ENCODE measurements around the gene CEP41.

CEP41 gene

GRCh38 chr7:130417213-130417612, 23.6 kb downstream of the CEP41 start:
- DNase-seq (ENCODE audit: low read depth) = no peak

DNA sequence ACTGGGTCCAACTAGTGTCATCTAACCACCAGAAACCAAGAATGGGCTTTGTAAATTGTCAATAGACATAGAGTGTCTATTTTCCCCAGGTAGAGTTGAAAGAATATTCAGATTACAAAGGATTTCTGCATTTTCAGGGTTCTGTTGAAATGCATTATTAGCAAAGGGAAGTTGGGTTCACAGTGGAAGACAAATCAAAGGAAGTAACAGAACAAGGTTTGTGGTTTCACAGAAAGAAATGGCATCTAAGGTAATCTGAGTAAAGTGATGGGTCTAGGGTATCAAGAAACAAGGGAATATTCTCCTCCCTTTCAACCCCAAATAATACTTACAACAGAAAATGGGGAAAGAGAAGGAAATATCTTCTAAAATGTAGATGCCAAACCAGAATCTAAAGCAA, 25.8 kb downstream of the CEP41 start:
- no peak for DNase-seq (ENCODE audit: low read depth)

GRCh38 chr7:130413201-130413600, 27.6 kb downstream of the CEP41 start:
- DNase-seq (ENCODE audit: low read depth) = no peak

DNA sequence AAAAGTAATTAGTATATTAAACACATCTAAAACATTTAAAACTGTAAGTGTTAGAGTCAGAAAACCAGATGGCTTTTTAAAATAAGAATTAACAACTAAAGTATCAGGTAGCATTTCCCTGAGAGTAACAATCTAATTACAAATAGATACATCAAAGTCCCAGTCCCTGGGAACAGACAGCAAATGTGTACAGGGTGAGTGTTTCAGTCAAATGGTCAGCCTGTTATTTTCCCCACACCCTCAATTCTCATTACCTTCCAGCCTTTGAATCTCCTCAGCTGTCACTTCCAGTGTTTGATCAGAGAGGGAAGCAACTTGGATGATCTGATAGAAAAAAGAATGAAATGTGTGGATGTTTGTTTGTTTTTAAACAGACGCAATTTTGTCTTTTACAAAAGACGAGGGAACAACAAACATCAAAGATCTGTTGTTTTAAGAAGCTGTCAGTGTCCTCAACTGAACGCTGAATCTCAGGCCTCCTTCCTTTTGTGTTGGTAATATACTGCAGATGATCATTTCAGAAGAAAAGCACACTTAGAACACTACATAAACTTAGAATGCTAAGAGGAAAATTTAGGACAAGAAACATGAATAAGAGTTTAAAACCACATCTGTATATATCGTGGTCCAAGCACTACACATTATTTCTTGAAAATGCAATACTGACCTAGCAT, 29.8 kb downstream of the CEP41 start:
- no peak for DNase-seq (ENCODE audit: low read depth)

- no peak for DNase-seq (ENCODE audit: low read depth)
Measured at GRCh38 chr7:130409712-130410072, 31.1 kb downstream of the CEP41 start.

GRCh38 chr7:130409067-130409711, 31.6 kb downstream of the CEP41 start:
- DNase-seq (ENCODE audit: low read depth) = no peak

DNA sequence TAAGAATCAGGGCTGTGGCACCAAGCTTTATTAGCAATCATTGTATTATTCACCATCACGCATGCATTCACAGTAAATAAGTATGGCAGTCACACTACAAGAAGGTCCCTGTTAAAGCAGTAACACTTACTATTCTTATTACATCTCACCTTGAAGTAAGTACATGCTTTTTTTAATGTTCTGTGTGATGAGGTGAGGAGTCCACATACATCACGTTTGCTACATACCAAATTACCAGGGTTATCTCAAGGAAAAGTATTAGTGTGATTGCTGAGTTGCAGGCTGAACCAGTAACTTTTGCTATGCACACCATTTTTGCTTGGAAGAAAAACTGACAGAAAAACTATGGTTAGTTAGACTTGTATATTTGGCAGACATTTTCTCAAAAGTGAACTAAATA, 35.8 kb downstream of the CEP41 start:
- DNase-seq (ENCODE audit: low read depth) = no peak

- DNase-seq (ENCODE audit: low read depth) = no peak
Measured at GRCh38 chr7:130401578-130401977, 39.2 kb downstream of the CEP41 start.

DNA sequence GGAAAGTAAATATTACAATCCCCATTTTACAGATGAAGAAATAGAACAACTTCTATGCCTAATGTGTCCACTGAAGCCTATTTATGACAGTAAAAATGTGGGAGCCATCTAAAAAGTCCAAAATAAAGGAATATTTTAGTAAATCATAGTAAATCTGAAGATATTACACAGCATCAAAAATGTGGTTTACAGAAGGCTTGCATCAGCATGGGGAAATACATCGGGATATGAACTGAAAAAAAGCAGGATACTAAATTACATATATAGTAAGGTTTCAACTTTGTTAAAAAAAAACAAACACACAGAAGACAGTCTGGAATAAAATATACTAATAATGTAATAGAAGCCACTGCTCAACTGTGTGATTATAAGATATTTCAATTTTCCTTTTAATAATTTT, 39.7 kb downstream of the CEP41 start:
- DNase-seq (ENCODE audit: low read depth) = no peak

- DNase-seq (ENCODE audit: low read depth) = no peak
Measured at GRCh38 chr7:130400120-130400572, 40.7 kb downstream of the CEP41 start.

DNA sequence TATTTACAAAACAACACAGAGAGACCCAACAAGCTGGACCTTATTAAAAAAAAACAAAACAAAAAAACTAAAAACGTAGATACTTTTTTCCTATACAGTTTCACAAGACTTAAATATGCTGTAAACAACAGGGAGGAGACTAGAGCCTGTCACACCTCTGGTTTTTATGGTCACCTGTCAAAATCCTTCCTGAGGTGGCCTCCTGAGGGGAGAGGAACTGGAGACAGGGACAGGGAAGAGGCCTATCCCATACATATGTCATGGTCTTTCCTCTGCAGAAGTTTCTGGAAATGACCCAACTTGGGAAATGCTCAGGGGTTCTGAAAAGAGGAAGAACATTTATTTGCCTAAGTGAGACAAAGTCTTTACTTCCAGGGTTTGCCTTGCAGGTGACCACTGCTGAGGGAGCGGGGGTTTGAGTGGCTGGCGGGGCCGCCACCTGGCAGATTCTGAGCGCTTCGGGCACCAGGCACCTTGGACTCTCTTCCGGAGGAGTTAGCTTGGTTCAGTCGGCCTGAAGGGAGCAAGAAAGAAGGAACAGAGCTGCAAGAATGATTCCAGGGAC, 42.2 kb downstream of the CEP41 start:
- no peak for DNase-seq (ENCODE audit: low read depth)

- DNase-seq (ENCODE audit: low read depth) = no peak
Measured at GRCh38 chr7:130397758-130398073, 43.1 kb downstream of the CEP41 start.

DNA sequence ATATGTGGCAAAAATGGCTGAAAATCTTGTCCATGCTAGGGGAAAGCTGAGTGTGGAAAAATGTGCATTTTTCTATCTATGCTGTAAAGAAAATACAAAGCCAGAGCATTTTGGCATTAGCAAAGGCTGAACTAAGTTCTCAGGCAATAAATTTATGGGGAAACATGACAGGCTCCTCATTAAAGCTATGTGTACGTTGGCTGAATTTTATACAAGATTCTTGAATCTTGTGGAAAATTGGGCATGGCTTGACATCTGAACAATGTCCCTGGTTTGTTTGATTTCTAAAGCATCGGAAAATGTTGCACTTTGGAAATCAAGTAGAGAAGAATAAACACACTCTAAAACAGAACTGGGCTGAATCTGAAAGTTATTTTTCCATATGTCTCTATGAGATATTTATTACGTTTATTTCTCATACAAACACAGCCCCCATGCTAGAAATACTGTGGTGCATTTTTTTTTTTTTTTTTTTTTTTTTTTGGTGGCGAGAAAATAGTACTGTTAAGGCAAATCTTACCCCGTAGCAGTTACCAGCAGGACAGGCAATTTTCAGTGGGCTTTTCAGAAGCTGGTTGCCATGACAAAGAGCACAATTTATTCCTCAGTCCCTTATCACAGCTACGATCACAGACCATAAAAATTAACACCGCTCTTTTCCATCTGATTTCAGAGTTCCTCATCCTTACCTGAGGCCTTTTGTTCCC, 43.6 kb downstream of the CEP41 start:
- DNase-seq (ENCODE audit: low read depth) = no peak

- no peak for DNase-seq (ENCODE audit: low read depth)
Measured at GRCh38 chr7:130396109-130396508, 44.7 kb downstream of the CEP41 start.

- no peak for DNase-seq (ENCODE audit: low read depth)
Measured at GRCh38 chr7:130395421-130395820, 45.4 kb downstream of the CEP41 start.

DNA sequence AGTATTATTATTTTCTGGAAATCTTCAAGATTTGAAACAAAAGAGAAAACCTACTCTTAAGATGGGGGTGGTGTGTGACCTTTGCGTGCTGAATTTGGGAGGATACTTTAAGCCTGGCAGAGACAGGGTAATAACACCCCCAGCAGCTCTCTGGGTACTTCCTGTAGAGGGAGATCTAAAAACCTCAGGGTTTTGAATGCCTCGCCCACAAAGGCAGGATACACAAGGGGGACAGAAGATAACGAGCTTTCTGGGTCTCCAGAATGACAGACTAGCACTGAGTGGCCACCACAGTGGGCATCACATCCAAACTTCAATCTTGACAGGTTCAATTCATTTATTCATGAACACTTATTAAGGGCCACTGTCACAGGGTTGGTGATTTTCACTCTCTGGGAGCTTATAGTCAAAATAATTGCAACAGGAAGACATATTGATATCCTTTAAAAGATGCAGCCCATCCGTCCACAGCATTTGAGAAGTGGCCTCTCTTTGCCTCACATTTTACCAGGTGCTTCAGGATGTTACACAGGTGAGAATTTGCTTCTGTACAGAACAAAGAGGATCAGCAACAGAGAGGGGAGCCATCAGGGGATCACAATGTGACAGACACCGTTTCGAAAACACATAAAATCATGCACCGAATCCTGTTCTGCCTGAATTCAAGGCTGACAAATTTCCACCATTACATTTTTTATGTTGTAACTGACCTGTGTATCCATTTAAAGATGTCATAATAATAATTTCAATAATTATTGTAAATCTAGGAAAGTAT, 46.2 kb downstream of the CEP41 start:
- DNase-seq (ENCODE audit: low read depth) = no peak

DNA sequence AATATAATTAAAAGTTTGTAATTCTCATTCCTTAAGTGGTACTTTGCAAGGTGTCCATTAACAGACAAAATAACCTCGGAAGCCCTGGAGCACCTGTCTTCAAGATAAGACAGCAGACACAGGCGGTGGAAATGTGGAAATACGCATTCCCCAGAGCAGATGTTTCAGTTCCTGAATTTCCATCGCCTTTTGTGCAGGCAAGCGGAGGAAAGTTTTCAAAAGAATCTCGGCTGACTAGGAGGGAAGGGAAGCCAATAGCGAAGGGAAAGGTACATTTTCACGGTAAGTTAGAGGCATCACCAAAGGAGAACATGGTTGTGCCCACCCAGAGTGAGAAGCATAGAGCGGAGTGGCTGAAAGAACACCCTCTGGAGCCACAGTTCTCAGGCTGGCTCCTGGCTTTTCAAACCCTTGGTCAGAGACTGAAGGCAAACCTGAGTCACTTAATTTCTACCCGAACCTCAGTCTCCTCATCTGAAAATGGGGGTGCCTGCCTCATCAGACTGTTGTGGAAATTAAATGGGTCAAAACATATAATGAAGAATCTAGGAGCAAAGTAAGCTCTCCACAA, 46.9 kb downstream of the CEP41 start:
- DNase-seq (ENCODE audit: low read depth) = no peak

GRCh38 chr7:130393101-130393561, 47.7 kb downstream of the CEP41 start:
- no peak for DNase-seq (ENCODE audit: low read depth)

GRCh38 chr7:130390486-130390885, 50.3 kb downstream of the CEP41 start:
- no peak for DNase-seq (ENCODE audit: low read depth)

DNA sequence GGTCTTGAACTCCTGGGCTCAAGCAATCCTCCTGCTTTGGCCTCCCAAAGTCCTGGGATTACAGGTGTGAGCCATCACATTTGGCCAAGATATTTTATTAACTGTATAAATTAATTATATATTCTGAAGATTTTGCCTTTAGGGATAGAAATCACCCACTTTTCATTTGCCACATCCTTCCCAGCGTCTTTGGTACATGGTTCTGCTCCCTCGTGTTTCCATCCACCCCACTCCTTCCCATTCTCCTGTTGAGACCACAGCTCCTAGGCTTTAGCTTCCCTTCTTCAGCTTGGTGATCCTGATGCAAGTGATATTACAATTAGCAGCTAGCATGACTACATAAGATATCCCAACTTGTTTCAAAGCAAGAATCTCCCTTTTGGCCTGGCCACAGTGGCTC, 52.1 kb downstream of the CEP41 start:
- DNase-seq (ENCODE audit: low read depth) = no peak

DNA sequence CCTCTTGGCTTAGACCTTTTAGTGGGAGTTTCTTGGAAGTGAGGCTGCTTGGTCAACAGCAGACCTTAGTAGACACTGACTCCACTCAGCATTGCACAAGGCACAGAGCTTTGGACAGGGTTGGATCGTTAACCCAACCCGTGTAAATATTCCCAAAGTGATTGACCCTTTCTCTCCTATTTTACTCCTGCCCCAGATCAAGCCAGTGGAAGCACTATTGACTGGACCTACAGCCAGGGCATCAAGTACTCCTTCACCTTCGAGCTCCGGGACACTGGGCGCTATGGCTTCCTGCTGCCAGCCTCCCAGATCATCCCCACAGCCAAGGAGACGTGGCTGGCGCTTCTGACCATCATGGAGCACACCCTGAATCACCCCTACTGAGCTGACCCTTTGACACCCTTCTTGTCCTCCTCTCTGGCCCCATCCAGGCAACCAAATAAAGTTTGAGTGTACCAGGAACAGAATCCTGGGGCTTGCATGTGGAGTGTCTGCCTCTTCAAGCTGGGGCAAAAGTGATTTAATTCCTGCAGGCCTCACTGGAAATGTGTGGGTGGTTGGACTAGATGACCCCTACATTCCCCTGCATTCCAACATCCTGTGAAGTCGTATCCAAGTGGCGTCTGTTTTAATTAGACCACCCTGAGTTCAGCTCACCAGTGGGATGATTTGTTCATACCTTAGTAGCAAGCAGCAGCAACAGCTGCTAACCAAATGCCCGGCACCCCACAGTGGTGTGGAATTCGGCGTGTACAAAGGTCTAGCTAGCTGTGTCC, 53.0 kb downstream of the CEP41 start:
- no peak for DNase-seq (ENCODE audit: low read depth)

All from activated T-helper 1 cell treated with Interleukin-2 at 50 U/mL for 16 hours (primary cell).